NB4 (cell line): ENCODE results near the gene CMTM1.

Experiments used
- DNase-seq: peaks from one replicate; pipeline ENCODE4 v3.0.0; 2010; ENCODE audit warnings: low read depth
- H3K4me3 ChIP-seq: one replicate; pipeline ENCODE4 v1.5.1; 2011; ENCODE audit warnings: mild to moderate bottlenecking, low read depth, low read length, moderate library complexity
- MYC ChIP-seq: IDR thresholded peaks from 2 replicates; pipeline ENCODE4 v1.6.1; 2011; ENCODE audit warnings: low read depth, low read length
- POLR2A ChIP-seq: IDR thresholded peaks from 2 replicates; pipeline ENCODE4 v1.6.1; 2011; ENCODE audit warnings: mild to moderate bottlenecking; ENCODE audit not compliant: insufficient read length; ENCODE audit errors: extremely low read depth
- TF ChIP-seq, protein P1 (sequence below): IDR thresholded peaks from one replicate; pipeline ENCODE4 v1.5.1; 2012; ENCODE audit warnings: low read depth, low read length
- TF ChIP-seq, protein P2 (sequence below): IDR thresholded peaks from 2 replicates; pipeline ENCODE4 v1.6.1; 2011; ENCODE audit warnings: low read depth, low read length

The CMTM1 gene

DNA sequence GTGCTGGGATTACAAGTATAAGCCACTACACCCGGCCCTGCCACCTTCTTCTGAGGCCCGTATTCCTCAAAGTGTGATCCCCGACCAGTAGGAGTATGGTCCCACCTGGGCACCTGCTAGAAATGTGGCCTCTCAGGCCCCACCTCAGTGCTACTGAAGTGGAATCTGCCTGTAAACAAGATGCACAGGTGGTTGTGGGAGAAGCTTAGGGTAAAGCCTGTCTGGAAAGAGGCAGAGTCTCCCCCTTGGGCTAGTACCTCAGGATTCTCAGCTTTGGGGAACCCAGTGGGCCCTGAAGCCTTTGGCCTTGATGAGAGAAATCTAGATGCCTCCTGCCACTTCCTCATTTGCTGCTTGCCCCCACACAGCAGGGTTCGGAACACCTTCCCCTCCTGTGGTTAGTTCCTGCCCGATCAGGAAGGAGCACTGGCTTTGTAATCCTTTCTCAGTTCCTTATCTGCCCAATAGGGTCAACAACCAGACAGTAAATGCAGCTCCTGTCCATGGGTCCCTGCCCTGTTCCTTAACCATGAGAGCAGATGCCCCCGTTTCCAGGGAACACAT lies 41.6 kb upstream of the CMTM1 start:
- TF ChIP-seq, protein P1, sequence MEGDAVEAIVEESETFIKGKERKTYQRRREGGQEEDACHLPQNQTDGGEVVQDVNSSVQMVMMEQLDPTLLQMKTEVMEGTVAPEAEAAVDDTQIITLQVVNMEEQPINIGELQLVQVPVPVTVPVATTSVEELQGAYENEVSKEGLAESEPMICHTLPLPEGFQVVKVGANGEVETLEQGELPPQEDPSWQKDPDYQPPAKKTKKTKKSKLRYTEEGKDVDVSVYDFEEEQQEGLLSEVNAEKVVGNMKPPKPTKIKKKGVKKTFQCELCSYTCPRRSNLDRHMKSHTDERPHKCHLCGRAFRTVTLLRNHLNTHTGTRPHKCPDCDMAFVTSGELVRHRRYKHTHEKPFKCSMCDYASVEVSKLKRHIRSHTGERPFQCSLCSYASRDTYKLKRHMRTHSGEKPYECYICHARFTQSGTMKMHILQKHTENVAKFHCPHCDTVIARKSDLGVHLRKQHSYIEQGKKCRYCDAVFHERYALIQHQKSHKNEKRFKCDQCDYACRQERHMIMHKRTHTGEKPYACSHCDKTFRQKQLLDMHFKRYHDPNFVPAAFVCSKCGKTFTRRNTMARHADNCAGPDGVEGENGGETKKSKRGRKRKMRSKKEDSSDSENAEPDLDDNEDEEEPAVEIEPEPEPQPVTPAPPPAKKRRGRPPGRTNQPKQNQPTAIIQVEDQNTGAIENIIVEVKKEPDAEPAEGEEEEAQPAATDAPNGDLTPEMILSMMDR = peak; percentile 1
- no peak for TF ChIP-seq POLR2A
- TF ChIP-seq, protein P2, sequence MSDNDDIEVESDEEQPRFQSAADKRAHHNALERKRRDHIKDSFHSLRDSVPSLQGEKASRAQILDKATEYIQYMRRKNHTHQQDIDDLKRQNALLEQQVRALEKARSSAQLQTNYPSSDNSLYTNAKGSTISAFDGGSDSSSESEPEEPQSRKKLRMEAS = no peak; the same call in 1 of the 2 replicates
- TF ChIP-seq MYC = 0 out of 2 replicates have a peak, but pooled peaks have one; percentile 32
- peak; percentile 99 for DNase-seq
- peak overlapping the region; percentile 21 for H3K4me3 ChIP-seq

DNA sequence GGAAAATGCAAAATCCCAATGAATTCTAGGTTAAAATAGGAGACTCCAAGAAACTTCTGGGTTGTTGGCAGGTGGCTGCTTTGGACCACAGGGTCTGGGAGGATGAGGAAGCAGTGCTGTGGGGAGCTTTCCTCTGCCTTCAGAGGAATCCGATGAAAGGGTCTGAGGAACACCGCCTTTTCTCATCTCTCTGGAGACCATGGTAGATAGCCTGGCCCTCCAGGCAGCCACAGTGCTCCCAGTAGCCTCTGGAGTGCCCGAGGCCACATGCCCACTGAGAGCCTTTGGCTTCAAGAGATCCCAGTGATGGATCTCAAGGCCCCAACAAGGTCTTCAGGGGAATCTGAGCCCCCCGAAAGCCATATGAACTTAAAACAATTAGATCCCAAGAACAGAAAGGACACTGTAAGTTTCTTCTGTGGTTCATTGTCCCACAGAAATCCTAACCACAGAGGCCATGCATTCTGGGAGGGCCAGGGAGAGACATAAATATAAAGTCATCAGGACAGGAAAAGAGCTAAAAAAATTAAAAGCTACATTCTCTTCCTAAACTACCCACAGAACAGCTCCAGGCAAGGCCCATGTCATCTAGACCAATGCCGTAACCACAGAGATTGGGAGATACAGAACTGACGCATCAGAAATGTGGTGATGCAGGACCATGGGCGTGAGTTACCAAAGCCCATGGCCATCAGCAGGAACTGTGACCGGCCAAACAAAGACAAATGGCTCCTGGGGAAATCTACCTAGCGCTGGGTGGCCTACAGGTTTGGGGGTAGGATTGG lies 40.7 kb upstream of the CMTM1 start:
- TF ChIP-seq, protein P1 = no peak
- TF ChIP-seq POLR2A (no peak), MYC (no peak)
- TF ChIP-seq, protein P2 = no peak
- peak; percentile 86 for DNase-seq
- H3K4me3 ChIP-seq = no peak overlapping the region

DNA sequence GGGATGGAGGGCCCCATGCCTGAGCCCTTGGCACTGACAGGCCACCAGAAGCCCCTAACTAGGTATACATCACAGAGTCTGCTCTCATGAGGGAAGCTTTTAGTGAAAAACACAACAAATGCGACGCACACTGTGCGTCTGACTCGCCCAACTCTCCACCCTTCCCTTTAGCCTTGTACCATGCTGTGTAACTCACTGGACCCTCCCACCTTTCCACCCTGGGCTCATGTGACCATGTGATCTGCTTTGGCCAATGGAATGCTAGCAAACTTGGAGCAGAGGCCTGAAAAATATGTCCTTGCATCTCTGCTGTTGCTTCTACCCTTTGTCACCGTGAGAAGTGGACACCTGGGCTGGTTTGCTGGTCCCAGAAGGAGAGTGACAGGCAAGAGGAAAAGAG lies 37.9 kb upstream of the CMTM1 start:
- no peak for DNase-seq
- TF ChIP-seq, protein P2 = no peak
- TF ChIP-seq POLR2A (no peak), MYC (no peak)
- TF ChIP-seq, protein P1 = no peak
- H3K4me3 ChIP-seq = no peak overlapping the region

DNA sequence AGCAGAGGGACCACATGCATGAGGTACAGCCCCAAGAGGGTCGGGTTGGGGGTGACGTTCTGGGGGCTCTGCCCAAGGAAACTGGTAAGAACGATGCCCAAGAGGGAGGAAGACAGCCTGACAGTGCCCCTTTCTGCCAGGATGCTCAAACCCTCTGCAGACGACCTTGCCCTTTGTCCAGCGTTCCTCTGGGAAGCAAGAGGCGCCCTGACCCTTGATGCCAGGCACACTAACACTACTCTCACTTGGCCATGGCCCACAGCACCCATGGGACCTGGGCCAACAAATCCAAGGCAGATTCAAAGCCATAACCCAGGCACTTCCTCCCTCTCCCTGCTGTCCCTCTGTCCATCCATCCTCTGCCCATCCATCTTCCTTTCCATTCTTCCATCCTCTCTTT lies 36.8 kb upstream of the CMTM1 start:
- TF ChIP-seq, protein P2 = no peak
- TF ChIP-seq MYC (no peak), POLR2A (no peak)
- TF ChIP-seq, protein P1 = no peak
- no peak for DNase-seq
- no peak overlapping the region for H3K4me3 ChIP-seq

DNA sequence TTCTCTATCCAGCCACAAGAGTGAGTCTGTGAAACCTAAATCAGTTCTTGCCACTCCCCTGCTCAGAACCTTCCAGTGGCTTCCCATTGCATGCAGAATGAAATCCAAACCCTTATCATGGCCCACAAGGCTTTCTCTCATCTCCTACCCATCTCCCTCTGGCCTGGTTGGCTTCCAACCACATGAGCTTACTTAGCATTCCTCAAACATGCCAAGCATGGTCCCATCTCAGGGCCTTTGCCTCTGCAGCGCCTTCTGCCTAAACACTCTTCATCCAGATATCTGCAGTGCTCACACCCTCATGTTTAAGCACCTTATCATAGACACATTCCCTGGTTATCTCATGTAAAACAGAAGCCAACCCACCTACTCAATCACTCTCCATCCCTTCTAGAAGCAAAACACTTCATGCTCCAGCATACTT lies 31.9 kb upstream of the CMTM1 start:
- DNase-seq = no peak
- TF ChIP-seq POLR2A = no peak
- TF ChIP-seq, protein P2 = no peak
- no peak overlapping the region for H3K4me3 ChIP-seq

DNA sequence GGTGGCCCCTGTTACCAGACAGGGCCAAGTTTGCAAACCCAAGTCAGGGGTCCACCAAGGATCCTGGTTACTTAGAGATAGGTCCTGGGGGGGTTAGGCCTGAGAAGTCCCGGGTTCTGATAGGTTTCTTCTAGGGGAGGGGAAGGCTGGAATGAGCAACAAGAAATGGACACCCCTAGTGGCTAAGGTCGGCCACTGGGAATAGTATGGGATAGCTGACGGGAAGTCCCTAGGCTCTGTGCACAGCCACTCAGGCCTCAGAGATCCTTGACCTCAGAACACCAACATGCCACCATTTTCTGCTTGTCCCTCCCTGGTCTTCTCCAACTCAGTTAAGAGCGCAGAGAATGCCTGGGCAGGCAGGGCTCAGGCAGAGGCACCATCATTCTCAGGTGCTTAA lies 29.7 kb upstream of the CMTM1 start:
- H3K4me3 ChIP-seq = no peak overlapping the region
- TF ChIP-seq, protein P1 = no peak
- TF ChIP-seq, protein P2 = no peak
- TF ChIP-seq MYC = no peak
- DNase-seq = no peak
